WTC11 (cell line): ENCODE measurements around the gene MGMT. TPM values are rescaled to one million over a fixed set of nuclear protein-coding genes. Genes with fewer than 3 reads are reported as not detected.

Experiments
- ATAC-seq: fragments of 200-7000 bp; cut with Tn5 transposase; 2 replicates; pipeline ENCODE4 v1.10.0; 2021; ENCODE audit warnings: mild to moderate bottlenecking, moderate library complexity
- CTCF ChIA-PET: fragments of 300-600 bp; sonication (Branson Sonifier 250); formaldehyde crosslinking; loops from one replicate; lab custom pipeline; 2021; ENCODE audit warnings: antibody characterized with exemption; lab: Charles Lee
- POLR2A ChIA-PET: fragments of 350-600 bp; sonication (Branson Sonifier 250); formaldehyde crosslinking; loops from one replicate; lab custom pipeline; 2021; ENCODE audit warnings: antibody characterized with exemption; lab: Charles Lee
- DNase-seq: peaks from one replicate; pipeline ENCODE4 v3.0.0; 2021; ENCODE audit warnings: low spot score
- H3K27ac Mint-ChIP-seq: 2 replicates; pipeline ENCODE4 v1.8.0; 2021; ENCODE audit warnings: mixed read lengths
- H3K27me3 Mint-ChIP-seq: 2 replicates; pipeline ENCODE4 v1.8.0; 2021; ENCODE audit warnings: low read depth, mild to moderate bottlenecking, moderate library complexity, mixed read lengths
- H3K36me3 Mint-ChIP-seq: 2 replicates; pipeline ENCODE4 v1.8.0; 2021; ENCODE audit warnings: mixed read lengths
- H3K4me1 Mint-ChIP-seq: 2 replicates; pipeline ENCODE4 v1.8.0; 2022; ENCODE audit warnings: mixed read lengths
- H3K4me3 Mint-ChIP-seq: 2 replicates; pipeline ENCODE4 v1.8.0; 2021; ENCODE audit warnings: mild to moderate bottlenecking, moderate library complexity, mixed read lengths
- H3K9me3 Mint-ChIP-seq: 2 replicates; pipeline ENCODE4 v1.8.0; 2021; ENCODE audit warnings: mixed read lengths
- ARID4B ChIP-seq: sonication (generic); formaldehyde crosslinking; IDR thresholded peaks from 2 replicates; pipeline ENCODE4 v1.8.0; 2023; ENCODE audit warnings: missing genetic modification reagents, mild to moderate bottlenecking, borderline replicate concordance
- E2F1 ChIP-seq: sonication (generic); formaldehyde crosslinking; IDR thresholded peaks from 2 replicates; pipeline ENCODE4 v1.8.0; 2022; ENCODE audit warnings: mild to moderate bottlenecking, missing genetic modification reagents
- FOXP1 ChIP-seq: sonication (generic); formaldehyde crosslinking; IDR thresholded peaks from 2 replicates; pipeline ENCODE4 v1.8.0; 2022; ENCODE audit warnings: missing genetic modification reagents, mild to moderate bottlenecking, moderate library complexity, borderline replicate concordance
- JAZF1 ChIP-seq: fragments of 250-450 bp; sonication (Bioruptor Pico); IDR thresholded peaks from 2 replicates; pipeline ENCODE4 v1.9.0; 2021; ENCODE audit warnings: moderate library complexity, mild to moderate bottlenecking, inconsistent platforms
- MXD4 ChIP-seq: fragments of 250-450 bp; sonication (Bioruptor Pico); IDR thresholded peaks from 2 replicates; pipeline ENCODE4 v1.8.0; 2021; ENCODE audit warnings: mild to moderate bottlenecking, moderate library complexity, borderline replicate concordance
- NFATC4 ChIP-seq: fragments of 250-450 bp; sonication (Bioruptor Pico); IDR thresholded peaks from 2 replicates; pipeline ENCODE4 v1.9.0; 2021; ENCODE audit warnings: mild to moderate bottlenecking
- NR1H2 ChIP-seq: sonication (generic); formaldehyde crosslinking; IDR thresholded peaks from 2 replicates; pipeline ENCODE4 v1.9.0; 2021; ENCODE audit warnings: mild to moderate bottlenecking, moderate library complexity, missing genetic modification reagents
- RORB ChIP-seq: fragments of 250-450 bp; sonication (Bioruptor Pico); IDR thresholded peaks from 2 replicates; pipeline ENCODE4 v1.9.0; 2021; ENCODE audit warnings: mild to moderate bottlenecking
- TCF7 ChIP-seq: sonication (generic); formaldehyde crosslinking; IDR thresholded peaks from 2 replicates; pipeline ENCODE4 v1.8.0; 2022; ENCODE audit warnings: mild to moderate bottlenecking, low read depth, missing genetic modification reagents, moderate library complexity
- TP53 ChIP-seq: sonication (generic); formaldehyde crosslinking; IDR thresholded peaks from 2 replicates; pipeline ENCODE4 v1.8.1; 2023; ENCODE audit warnings: mild to moderate bottlenecking, missing genetic modification reagents
- USF1 ChIP-seq: sonication (generic); formaldehyde crosslinking; IDR thresholded peaks from 2 replicates; pipeline ENCODE4 v1.8.0; 2022; ENCODE audit warnings: mild to moderate bottlenecking, missing genetic modification reagents
- USF2 ChIP-seq: sonication (generic); formaldehyde crosslinking; IDR thresholded peaks from 2 replicates; pipeline ENCODE4 v1.8.1; 2023; ENCODE audit warnings: mild to moderate bottlenecking, missing genetic modification reagents, moderate library complexity
- ZBTB21 ChIP-seq: sonication (generic); formaldehyde crosslinking; IDR thresholded peaks from 2 replicates; pipeline ENCODE4 v1.8.1; 2023; ENCODE audit warnings: mild to moderate bottlenecking, missing genetic modification reagents, borderline replicate concordance
- ZNF138 ChIP-seq: sonication (generic); formaldehyde crosslinking; conservative IDR thresholded peaks from 2 replicates; pipeline ENCODE4 v1.8.1; 2022; ENCODE audit warnings: mild to moderate bottlenecking, moderate library complexity, missing genetic modification reagents
- ZSCAN18 ChIP-seq: fragments of 250-450 bp; sonication (Bioruptor Pico); IDR thresholded peaks from 2 replicates; pipeline ENCODE4 v2.1.2; 2022; ENCODE audit warnings: mild to moderate bottlenecking, moderate library complexity
- total RNA-seq: library from RNA; stranded (reverse); gene quantifications from 3 replicates; pipeline ENCODE4 v1.2.3, GENCODE V29; 2021

MGMT gene
- total RNA-seq, 1 experiment from 2014 or later: 11.8 TPM

GRCh38 chr10:129562487-129562886, 95.4 kb downstream of the MGMT start:
- no peak for ATAC-seq
- no peak for DNase-seq
- TF ChIP-seq ZNF138 (CRISPR knock-in tag) (no peak), NFATC4 (no peak), ZBTB21 (CRISPR knock-in tag) (no peak), ZSCAN18 (CRISPR knock-in tag) (no peak), ARID4B (CRISPR knock-in tag) (no peak), JAZF1 (CRISPR knock-in tag) (no peak), USF2 (CRISPR knock-in tag) (no peak), E2F1 (CRISPR knock-in tag) (no peak), RORB (CRISPR knock-in tag) (no peak), FOXP1 (no peak), TCF7 (no peak), NR1H2 (CRISPR knock-in tag) (no peak)
- Mint-ChIP-seq H3K27ac (no peak overlapping the region), H3K4me1 (peaks cover 4% of the 10 kb centered on the region), H3K36me3 (no peaks in the 10 kb centered on the region), H3K27me3 (no peaks in the 10 kb centered on the region), H3K9me3 (no peaks in the 10 kb centered on the region), H3K4me3 (no peak overlapping the region)
- CTCF ChIA-PET: no interaction called here
- POLR2A ChIA-PET: no interaction called here

GRCh38 chr10:129564923-129565322, 97.9 kb downstream of the MGMT start:
- POLR2A ChIA-PET: no interaction called here
- no peak overlapping the region for H3K27ac Mint-ChIP-seq
- H3K36me3 Mint-ChIP-seq: no peaks in the 10 kb centered on the region
- CTCF ChIA-PET: no interaction called here
- no peaks in the 10 kb centered on the region for H3K4me1 Mint-ChIP-seq
- H3K27me3 Mint-ChIP-seq: no peaks in the 10 kb centered on the region
- TF ChIP-seq MXD4 (CRISPR knock-in tag) (no peak), USF1 (CRISPR knock-in tag) (no peak), TP53 (no peak)
- no peak overlapping the region for H3K4me3 Mint-ChIP-seq
- no peak for ATAC-seq
- no peaks in the 10 kb centered on the region for H3K9me3 Mint-ChIP-seq
- DNase-seq: no peak
